GM18909 (cell line): ENCODE results near the gene KCNE4.

Experiments used
- ATAC-seq: cut with Tn5 transposase; IDR thresholded peaks from one replicate; pipeline ENCODE4 v1.9.1; 2021; ENCODE audit warnings: mild to moderate bottlenecking; ENCODE audit not compliant: unreplicated experiment, poor library complexity

Gene KCNE4

GRCh38 chr2:223051693-223052289, at the start of gene KCNE4:
TSS of gene KCNE4 (plus strand) at chr2:223052190. CDS start at chr2:223052831, 641 bp downstream.
- ATAC-seq = no peak

- no peak for ATAC-seq
Observed at GRCh38 chr2:223003191-223003590, 48.8 kb upstream of the KCNE4 start.

GRCh38 chr2:223005496-223005895, 46.5 kb upstream of the KCNE4 start:
- no peak for ATAC-seq

GRCh38 chr2:223007531-223007930, 44.5 kb upstream of the KCNE4 start:
- ATAC-seq = no peak

- ATAC-seq = no peak
Observed at GRCh38 chr2:223008162-223008561, 43.8 kb upstream of the KCNE4 start.

- ATAC-seq = no peak
Observed at GRCh38 chr2:223008956-223009355, 43.0 kb upstream of the KCNE4 start.

GRCh38 chr2:223010641-223011040, 41.3 kb upstream of the KCNE4 start:
- no peak for ATAC-seq

- ATAC-seq = no peak
Observed at GRCh38 chr2:223012291-223012690, 39.7 kb upstream of the KCNE4 start.

- no peak for ATAC-seq
Observed at GRCh38 chr2:223019390-223019930, 32.5 kb upstream of the KCNE4 start.

- ATAC-seq = peak; percentile 99
Observed at GRCh38 chr2:223019987-223020717, 31.8 kb upstream of the KCNE4 start.

- ATAC-seq = no peak
Observed at GRCh38 chr2:223020971-223021675, 30.9 kb upstream of the KCNE4 start.

GRCh38 chr2:223026357-223027110, 25.5 kb upstream of the KCNE4 start:
- no peak for ATAC-seq

GRCh38 chr2:223027442-223027841, 24.5 kb upstream of the KCNE4 start:
- no peak for ATAC-seq

GRCh38 chr2:223029287-223029686, 22.7 kb upstream of the KCNE4 start:
- no peak for ATAC-seq

GRCh38 chr2:223032187-223033142, 19.5 kb upstream of the KCNE4 start:
- ATAC-seq = no peak

GRCh38 chr2:223034221-223034975, 17.6 kb upstream of the KCNE4 start:
- no peak for ATAC-seq

GRCh38 chr2:223036790-223037444, 15.1 kb upstream of the KCNE4 start:
- ATAC-seq = no peak

- ATAC-seq = no peak
Observed at GRCh38 chr2:223037445-223037800, 14.6 kb upstream of the KCNE4 start.
